SU-DHL-6 (cell line): Measurements from ENCODE around the gene PEX7.

Source experiments
- H2AFZ ChIP-seq: fragments of 200-600 bp; sonication (generic); 2 replicates; pipeline ENCODE4 v1.6.1; 2014; ENCODE audit warnings: low read depth, mild to moderate bottlenecking, moderate library complexity, mixed read lengths, antibody characterized with exemption, low read length; ENCODE audit not compliant: severe bottlenecking
- H3F3A ChIP-seq: fragments of 200-600 bp; shearing (Covaris generic); 2 replicates; pipeline ENCODE4 v1.6.0; 2016; ENCODE audit warnings: antibody characterized with exemption, mild to moderate bottlenecking; ENCODE audit not compliant: insufficient read depth
- H3K27ac ChIP-seq: fragments of 200-600 bp; sonication (generic); 2 replicates; pipeline ENCODE4 v1.5.1; 2016; ENCODE audit warnings: low read depth, mild to moderate bottlenecking, low read length, moderate library complexity, mixed read lengths
- H3K27me3 ChIP-seq: fragments of 200-600 bp; sonication (generic), shearing (Covaris generic); 2 replicates; pipeline ENCODE4 v1.6.0; 2014; ENCODE audit warnings: mild to moderate bottlenecking, low read length
- H3K36me3 ChIP-seq: fragments of 200-600 bp; sonication (generic); 2 replicates; pipeline ENCODE4 v1.6.1; 2014; ENCODE audit warnings: mild to moderate bottlenecking, low read length, mixed read lengths
- H3K4me2 ChIP-seq: fragments of 300-600, 200-600 bp; shearing (Covaris generic), sonication (generic); 2 replicates; pipeline ENCODE4 v1.6.0; 2014; ENCODE audit warnings: low read length, low read depth, mild to moderate bottlenecking; ENCODE audit not compliant: poor library complexity, severe bottlenecking
- H3K4me3 ChIP-seq: fragments of 200-600 bp; sonication (generic); 2 replicates; pipeline ENCODE4 v1.5.1; 2014; ENCODE audit warnings: antibody characterized with exemption, low read length, mild to moderate bottlenecking, mixed read lengths; ENCODE audit not compliant: insufficient read depth, poor library complexity, severe bottlenecking
- H3K79me2 ChIP-seq: fragments of 200-600 bp; sonication (generic); 2 replicates; pipeline ENCODE4 v1.6.1; 2014; ENCODE audit warnings: mild to moderate bottlenecking, low read length, moderate library complexity; ENCODE audit not compliant: insufficient read depth
- H3K9ac ChIP-seq: fragments of 200-600 bp; sonication (generic); 2 replicates; pipeline ENCODE4 v1.7.0; 2014; ENCODE audit warnings: mild to moderate bottlenecking, low read length
- H3K9me2 ChIP-seq: fragments of 200-600 bp; sonication (generic); replicated peaks from 2 replicates; pipeline ENCODE4 v1.6.1; 2014; ENCODE audit warnings: low read length; ENCODE audit not compliant: insufficient read depth
- H3K9me3 ChIP-seq: fragments of 200-600 bp; sonication (generic); 2 replicates; pipeline ENCODE4 v1.6.1; 2014; ENCODE audit warnings: low read length, mixed read lengths; ENCODE audit not compliant: insufficient read depth
- H4K20me1 ChIP-seq: fragments of 200-600 bp; sonication (generic); 2 replicates; pipeline ENCODE4 v1.6.1; 2014; ENCODE audit warnings: low read depth, mild to moderate bottlenecking, antibody characterized with exemption, low read length, moderate library complexity, mixed read lengths
- CTCF ChIP-seq: fragments of 200-600 bp; sonication (generic); IDR thresholded peaks from one replicate; pipeline ENCODE4 v1.5.1; 2017; ENCODE audit warnings: antibody characterized with exemption, mild to moderate bottlenecking, low read length, moderate library complexity; ENCODE audit not compliant: insufficient read depth, poor library complexity, severe bottlenecking
- EZH2phosphoT487 ChIP-seq: fragments of 200-600 bp; sonication (generic), shearing (Covaris generic); conservative IDR thresholded peaks from 2 replicates; pipeline ENCODE4 v1.6.1; 2018; ENCODE audit warnings: mild to moderate bottlenecking, antibody characterized with exemption, low read length, moderate library complexity, mixed read lengths

The PEX7 gene

GRCh38 chr6:136927292-136927691 lies 104.9 kb downstream of the PEX7 start:
- Histone ChIP-seq H3K27ac (no peak overlapping the region), H3K9me3 (no peaks in the 10 kb centered on the region), H3K27me3 (no peaks in the 10 kb centered on the region), H3K79me2 (no peaks in the 10 kb centered on the region), H3F3A (no peaks in the 10 kb centered on the region), H3K9me2 (no peaks in the 10 kb centered on the region), H3K9ac (no peak overlapping the region), H2AFZ (no peak overlapping the region), H3K4me2 (no peak overlapping the region), H4K20me1 (no peaks in the 10 kb centered on the region), H3K36me3 (no peaks in the 10 kb centered on the region), H3K4me3 (no peak overlapping the region)
- TF ChIP-seq EZH2phosphoT487 (no peak), CTCF (no peak)

GRCh38 chr6:136930528-136930927 lies 108.1 kb downstream of the PEX7 start:
- no peaks in the 10 kb centered on the region for H3F3A ChIP-seq
- no peaks in the 10 kb centered on the region for H3K9me3 ChIP-seq
- H2AFZ ChIP-seq, result no peak overlapping the region
- H3K4me3 ChIP-seq, result no peak overlapping the region
- H3K79me2 ChIP-seq, result no peaks in the 10 kb centered on the region
- no peaks in the 10 kb centered on the region for H3K36me3 ChIP-seq
- H3K27ac ChIP-seq, result no peak overlapping the region
- no peak for TF ChIP-seq CTCF
- no peak for TF ChIP-seq EZH2phosphoT487
- H3K4me2 ChIP-seq, result no peak overlapping the region
- no peak overlapping the region for H3K9ac ChIP-seq
- H4K20me1 ChIP-seq, result no peaks in the 10 kb centered on the region
- H3K9me2 ChIP-seq, result no peaks in the 10 kb centered on the region
- no peaks in the 10 kb centered on the region for H3K27me3 ChIP-seq

GRCh38 chr6:136932599-136932998 lies 110.2 kb downstream of the PEX7 start:
- Histone ChIP-seq H2AFZ (no peak overlapping the region), H3K79me2 (no peaks in the 10 kb centered on the region), H4K20me1 (no peaks in the 10 kb centered on the region)

More at GRCh38 chr6:136932599-136932998, 110.2 kb downstream of the PEX7 start:
- H3K9me2 ChIP-seq, result no peaks in the 10 kb centered on the region
- H3F3A ChIP-seq, result no peaks in the 10 kb centered on the region
- no peak overlapping the region for H3K4me3 ChIP-seq
- no peaks in the 10 kb centered on the region for H3K36me3 ChIP-seq
- H3K9ac ChIP-seq, result no peak overlapping the region
- no peaks in the 10 kb centered on the region for H3K27me3 ChIP-seq
- no peak overlapping the region for H3K27ac ChIP-seq
- H3K9me3 ChIP-seq, result no peaks in the 10 kb centered on the region
- TF ChIP-seq CTCF, result no peak
- TF ChIP-seq EZH2phosphoT487, result no peak
- H3K4me2 ChIP-seq, result no peak overlapping the region
